GM19043 (cell line): Measurements from ENCODE around the gene PRDM1.

Source experiments
- ATAC-seq: cut with Tn5 transposase; IDR thresholded peaks from one replicate; pipeline ENCODE4 v1.9.1; 2021; ENCODE audit warnings: low read depth; ENCODE audit not compliant: unreplicated experiment

PRDM1 gene

GRCh38 chr6:106069478-106069877 is 16.7 kb upstream of the PRDM1 start:
- no peak for ATAC-seq

GRCh38 chr6:106070636-106071035 is 15.5 kb upstream of the PRDM1 start:
- no peak for ATAC-seq

DNA sequence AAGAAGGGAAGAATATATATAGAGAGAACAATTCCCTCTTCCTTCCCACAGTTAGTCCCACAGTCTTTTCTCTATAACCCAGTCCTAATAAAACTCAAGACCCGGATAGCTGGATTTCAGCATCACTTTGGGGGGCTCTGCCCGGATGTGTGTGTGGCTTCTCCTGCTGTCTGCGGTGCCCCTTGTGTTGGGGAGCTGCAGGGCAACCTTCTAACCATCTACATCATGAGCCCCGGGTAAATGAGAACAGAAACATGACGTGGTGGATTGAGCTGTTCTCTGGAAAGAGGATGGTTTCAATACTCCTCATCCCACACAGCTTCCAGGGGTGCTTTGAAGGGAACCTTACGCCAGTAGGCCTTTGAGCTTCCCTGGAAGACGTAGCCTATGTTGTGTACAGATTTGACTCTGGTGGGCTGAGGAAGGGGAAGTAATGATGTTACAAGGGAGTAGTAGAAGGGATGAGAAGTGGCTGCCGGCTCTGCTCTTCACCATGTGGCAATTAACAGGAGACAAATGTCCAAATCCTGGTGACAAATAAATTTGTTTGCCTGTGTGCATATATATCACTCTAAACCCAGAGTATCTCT is 13.5 kb upstream of the PRDM1 start:
- ATAC-seq: no peak

- ATAC-seq: no peak
Measured at GRCh38 chr6:106074146-106074545, 12.0 kb upstream of the PRDM1 start.

GRCh38 chr6:106076139-106076538 is 10.0 kb upstream of the PRDM1 start:
- no peak for ATAC-seq

DNA sequence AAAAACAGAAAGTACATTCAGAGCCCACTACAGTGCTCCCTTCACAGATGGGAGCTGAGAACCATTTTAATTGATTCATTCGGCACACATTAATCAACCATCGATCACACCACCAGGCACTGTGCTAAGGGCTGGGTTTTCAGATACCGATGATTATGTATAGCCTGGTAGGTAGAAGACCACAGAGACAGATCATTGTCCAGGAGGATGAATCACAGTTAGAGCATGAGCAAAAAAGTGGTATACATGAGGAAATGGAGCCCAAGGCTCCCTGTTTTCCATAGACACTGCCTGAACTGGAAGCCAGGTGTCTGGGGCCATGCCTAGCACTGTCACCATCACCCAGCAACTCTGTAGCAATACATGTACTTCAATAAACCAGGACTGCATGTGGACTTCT is 9.0 kb upstream of the PRDM1 start:
- ATAC-seq: no peak

DNA sequence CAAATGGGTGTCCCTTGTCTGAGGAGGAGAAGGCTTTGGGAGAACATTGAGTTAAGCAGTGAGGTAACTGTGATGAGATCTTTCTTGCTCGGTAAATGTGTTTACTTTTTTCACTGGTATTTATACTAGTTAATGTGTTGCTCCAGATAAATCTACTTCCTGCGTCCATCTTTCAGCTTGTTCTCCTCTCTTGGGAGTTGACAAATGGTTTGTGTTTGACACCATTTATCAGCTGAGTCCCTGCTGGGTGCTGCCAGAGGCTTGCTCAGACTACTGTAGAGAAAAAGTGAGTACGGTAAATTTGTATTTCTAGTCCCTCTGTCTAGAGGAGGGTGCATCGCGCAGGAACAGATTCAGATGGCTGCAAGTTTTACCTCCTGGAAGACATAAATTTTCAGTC is 8.3 kb upstream of the PRDM1 start:
- no peak for ATAC-seq

- ATAC-seq: no peak
Measured at GRCh38 chr6:106079961-106080762, 6.0 kb upstream of the PRDM1 start.

GRCh38 chr6:106080763-106081095 is 5.4 kb upstream of the PRDM1 start:
- ATAC-seq: no peak

DNA sequence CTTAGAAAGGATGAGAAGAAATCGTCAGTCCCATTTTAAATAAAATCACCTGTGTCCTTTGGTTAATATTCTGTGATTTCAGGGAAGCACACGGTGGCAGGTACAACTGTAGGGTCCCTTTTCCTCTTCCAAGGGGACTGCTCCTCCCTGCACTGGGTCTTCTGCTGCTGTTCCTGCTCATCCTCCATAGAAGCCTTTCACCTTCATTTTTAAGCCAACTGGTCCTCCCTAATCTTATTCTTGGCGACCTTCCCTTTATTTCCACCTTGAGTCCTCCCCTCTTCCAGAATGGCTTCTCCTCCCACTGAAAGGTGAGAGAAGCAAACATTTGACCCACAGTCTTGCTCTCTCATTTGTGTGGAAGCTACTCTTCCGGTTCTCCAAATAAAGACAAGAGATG is 4.4 kb upstream of the PRDM1 start:
- no peak for ATAC-seq

GRCh38 chr6:106082735-106083398 is 3.3 kb upstream of the PRDM1 start:
- no peak for ATAC-seq

GRCh38 chr6:106083618-106084017 is 2.5 kb upstream of the PRDM1 start:
- no peak for ATAC-seq

DNA sequence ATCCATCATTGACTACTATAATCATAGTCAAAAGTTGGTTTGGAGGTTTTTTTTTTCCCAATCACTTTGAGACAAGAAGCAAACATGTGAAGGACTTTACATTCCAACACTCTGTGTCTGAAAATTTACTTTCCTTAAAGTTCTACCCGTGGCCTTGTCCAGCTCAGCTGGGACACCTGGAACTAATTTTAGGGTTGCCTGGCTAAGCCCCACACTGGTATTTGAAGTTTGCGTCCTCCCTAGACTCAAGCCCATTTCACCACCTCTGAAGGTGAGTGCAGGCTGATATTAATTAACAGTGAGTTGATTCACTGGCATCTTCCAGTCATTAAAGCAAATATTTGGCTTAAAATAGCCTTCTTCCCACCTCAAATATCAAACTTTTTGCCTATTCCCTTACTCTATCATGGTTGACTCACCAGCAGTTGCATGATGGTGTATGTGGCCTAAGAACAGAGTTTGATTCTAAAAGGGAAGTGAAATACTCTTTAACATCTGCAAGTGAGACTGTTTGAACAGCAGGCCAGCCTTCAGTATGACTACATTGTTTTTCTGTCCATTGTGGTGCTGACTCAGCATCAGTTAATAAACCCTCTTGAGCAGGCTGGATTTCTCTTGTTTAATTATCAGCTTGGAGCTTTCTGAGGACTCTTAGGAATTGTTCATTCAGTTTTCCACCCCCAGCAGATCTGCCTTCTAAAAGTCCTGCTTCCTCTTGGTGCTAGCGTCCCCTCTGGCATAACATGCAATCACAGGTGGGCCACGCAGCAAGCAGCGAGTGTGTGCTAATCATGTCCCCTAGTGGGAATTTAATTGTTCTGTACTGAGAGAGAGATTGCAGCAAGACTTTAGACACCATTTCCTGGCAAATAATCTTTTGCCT is 1.8 kb upstream of the PRDM1 start:
- ATAC-seq: peak; percentile 75

DNA sequence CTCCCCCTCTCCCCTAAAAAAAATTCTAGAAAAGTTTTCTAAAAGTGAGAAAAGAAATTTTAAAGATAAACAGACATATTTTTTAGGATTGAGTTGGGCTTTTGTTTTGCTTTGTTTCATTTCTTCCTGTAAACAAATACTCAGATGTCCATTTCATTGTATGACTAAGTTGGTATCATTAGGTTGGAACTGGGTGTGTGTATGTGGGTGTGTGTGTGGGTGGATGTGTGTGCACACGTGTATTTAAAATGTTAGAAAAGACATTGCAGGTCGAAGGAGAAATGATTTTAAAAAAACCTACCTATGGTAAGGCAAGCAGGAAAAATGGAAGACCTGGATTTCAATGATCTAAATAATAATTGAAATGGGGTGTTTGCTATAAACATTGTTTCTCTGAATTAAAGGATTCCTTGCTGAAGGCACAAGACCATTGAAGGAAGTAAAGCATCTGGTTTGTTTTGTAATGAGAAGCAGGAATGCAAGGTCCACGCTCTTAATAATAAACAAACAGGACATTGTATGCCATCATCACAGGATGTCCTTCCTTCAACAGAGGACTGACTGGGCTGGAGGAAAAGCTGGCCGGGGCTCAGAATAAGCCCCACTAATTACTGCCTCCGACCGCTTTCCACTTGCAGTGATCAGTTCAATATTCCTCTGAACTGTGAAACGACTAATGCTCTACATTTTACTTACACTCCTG is 996 bp upstream of the PRDM1 start:
- ATAC-seq: no peak

DNA sequence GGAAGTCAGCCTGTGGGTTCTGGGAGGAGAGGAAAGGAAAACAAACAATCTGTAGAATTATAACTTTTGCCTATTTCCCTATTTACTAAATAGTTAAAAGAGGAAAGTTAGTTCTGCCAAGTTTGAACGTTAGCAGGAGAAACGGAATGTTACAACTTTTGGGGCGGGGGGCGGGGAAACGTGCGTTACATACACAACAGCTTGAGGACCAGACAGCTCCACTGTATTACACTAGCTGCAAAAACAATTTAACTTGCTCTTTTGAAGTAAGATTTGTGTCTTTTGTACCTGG is 498 bp upstream of the PRDM1 start:
- no peak for ATAC-seq

GRCh38 chr6:106086814-106087175 is 659 bp downstream of the PRDM1 start:
- no peak for ATAC-seq

DNA sequence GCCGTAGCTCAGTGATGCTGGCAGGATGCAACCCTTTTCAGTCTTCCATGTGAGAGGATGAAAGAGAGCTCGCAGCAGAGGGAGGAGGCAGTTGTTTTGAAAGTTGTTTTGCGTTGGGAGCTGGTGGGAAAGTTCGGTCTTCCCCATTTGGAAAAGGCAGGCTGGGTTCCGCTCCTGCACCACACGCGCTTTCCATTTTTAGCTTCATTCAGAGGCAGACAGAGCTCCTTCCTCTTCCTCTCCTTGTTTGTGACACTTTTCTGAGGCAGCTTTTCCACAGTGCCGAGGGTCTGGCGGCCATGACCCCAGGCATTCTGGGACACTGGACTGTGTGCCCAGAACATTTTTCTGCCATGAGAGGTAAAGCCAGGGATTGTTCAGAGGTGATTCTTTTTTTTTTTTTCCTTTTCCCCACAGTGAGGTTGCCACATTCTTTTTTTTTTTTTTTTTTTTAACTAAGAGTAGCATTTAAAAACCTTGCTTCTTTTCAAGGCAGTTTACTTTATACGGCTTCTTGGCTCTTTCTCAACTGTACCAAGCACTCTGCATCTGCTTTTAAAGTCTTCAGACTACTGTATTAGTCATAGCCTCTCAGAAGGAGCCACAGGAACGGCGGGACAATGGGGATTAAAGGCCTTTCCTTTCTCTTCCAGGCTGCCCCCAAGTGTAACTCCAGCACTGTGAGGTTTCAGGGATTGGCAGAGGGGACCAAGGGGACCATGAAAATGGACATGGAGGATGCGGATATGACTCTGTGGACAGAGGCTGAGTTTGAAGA is 1.6 kb downstream of the PRDM1 start:
- no peak for ATAC-seq

GRCh38 chr6:106090001-106090400 is 3.9 kb downstream of the PRDM1 start:
- no peak for ATAC-seq

GRCh38 chr6:106092279-106092678 is 6.1 kb downstream of the PRDM1 start:
- ATAC-seq: no peak
